ENCODE measurements around the gene KAZN. TPM values are rescaled to one million over a fixed set of nuclear protein-coding genes. Genes with fewer than 3 reads are reported as not detected.

The KAZN gene
- polyA plus RNA-seq, 1 donor (not counting 4 experiments of a cell fraction or from before 2014, with no cell fraction given): 5.9 TPM

GRCh38 chr1:14909920-14910460, 311.5 kb downstream of the KAZN start:
- TF ChIP-seq CTCF (optimal IDR thresholded peaks at IDR 0.05 in 1 of 3, IDR thresholded peaks at IDR 0.05 in 1 of 3, conservative IDR thresholded peaks at IDR 0.05 in 1 of 3; ENCODE audit: extremely low read depth in 1 of 3, insufficient read depth in 2 of 3, low read length in 3 of 3) (no peak), EZH2 (IDR thresholded peaks at IDR 0.05; ENCODE audit: low read length) (no peak)
- Histone ChIP-seq H3K79me2 (ENCODE audit: control insufficient read depth, insufficient read depth, low read length) (no peaks in the 10 kb centered on the region), H3K27me3 (ENCODE audit: control insufficient read depth, extremely low read depth, insufficient read depth, low read length) (no peaks in the 10 kb centered on the region), H3K4me3 (ENCODE audit: control insufficient read depth in 2 of 3, extremely low read depth in 1 of 3, insufficient read depth in 2 of 3, low read depth in 1 of 3, low read length in 3 of 3) (no peak overlapping the region), H3K4me2 (ENCODE audit: control insufficient read depth, extremely low read depth, insufficient read depth, low read depth, low read length) (peak overlapping the region; percentile 46), H4K20me1 (ENCODE audit: control insufficient read depth, extremely low read depth, insufficient read depth, low read length) (no peaks in the 10 kb centered on the region), H3K36me3 (ENCODE audit: control insufficient read depth in 2 of 2, extremely low read depth in 1 of 2, insufficient read depth in 2 of 2, low read length in 2 of 2) (no peaks in the 10 kb centered on the region), H3K9me3 (ENCODE audit: control insufficient read depth, low read depth, low read length) (no peaks in the 10 kb centered on the region), H3K4me1 (ENCODE audit: control insufficient read depth, extremely low read depth, insufficient read depth, low read length) (peaks cover 48% of the 10 kb centered on the region), H3K9ac (ENCODE audit: control insufficient read depth, extremely low read depth, insufficient read depth, low read length) (peak overlapping the region; percentile 4), H2AFZ (ENCODE audit: control insufficient read depth, low read length) (peak overlapping the region; percentile 47), H3K27ac (ENCODE audit: control insufficient read depth, insufficient read depth, low read length) (peak overlapping the region; percentile 41), H3K9me1 (ENCODE audit: control insufficient read depth, extremely low read depth, insufficient read depth, low read length) (no peaks in the 10 kb centered on the region)
- dilution Hi-C loops (cut with MboI; ENCODE audit: extremely low pct_ligation_motif_present, low sequenced_read_pairs): no loop called here
- DNase-seq (ENCODE audit: low read depth, low spot score): no peak
- FAIRE-seq: no peak

GRCh38 chr1:14910984-14911721, 312.7 kb downstream of the KAZN start:
- Histone ChIP-seq H3K4me2 (ENCODE audit: control insufficient read depth, extremely low read depth, insufficient read depth, low read depth, low read length) (peak overlapping the region; percentile 46), H3K36me3 (ENCODE audit: control insufficient read depth in 2 of 2, extremely low read depth in 1 of 2, insufficient read depth in 2 of 2, low read length in 2 of 2) (no peaks in the 10 kb centered on the region), H3K4me3 (ENCODE audit: control insufficient read depth in 2 of 3, extremely low read depth in 1 of 3, insufficient read depth in 2 of 3, low read depth in 1 of 3, low read length in 3 of 3) (peak overlapping the region in 2 of 3 experiments; percentile 0 to 13), H3K9ac (ENCODE audit: control insufficient read depth, extremely low read depth, insufficient read depth, low read length) (peak overlapping the region; percentile 4), H3K79me2 (ENCODE audit: control insufficient read depth, insufficient read depth, low read length) (no peaks in the 10 kb centered on the region), H3K27ac (ENCODE audit: control insufficient read depth, insufficient read depth, low read length) (peak overlapping the region; percentile 41), H3K4me1 (ENCODE audit: control insufficient read depth, extremely low read depth, insufficient read depth, low read length) (peaks cover 48% of the 10 kb centered on the region), H3K9me3 (ENCODE audit: control insufficient read depth, low read depth, low read length) (no peaks in the 10 kb centered on the region), H4K20me1 (ENCODE audit: control insufficient read depth, extremely low read depth, insufficient read depth, low read length) (no peaks in the 10 kb centered on the region), H3K9me1 (ENCODE audit: control insufficient read depth, extremely low read depth, insufficient read depth, low read length) (no peaks in the 10 kb centered on the region), H3K27me3 (ENCODE audit: control insufficient read depth, extremely low read depth, insufficient read depth, low read length) (no peaks in the 10 kb centered on the region), H2AFZ (ENCODE audit: control insufficient read depth, low read length) (peak overlapping the region; percentile 19)
- DNase-seq (ENCODE audit: low read depth, low spot score): peak; percentile 82
- TF ChIP-seq EZH2 (IDR thresholded peaks at IDR 0.05; ENCODE audit: low read length): no peak
- TF ChIP-seq CTCF (optimal IDR thresholded peaks at IDR 0.05 in 1 of 3, IDR thresholded peaks at IDR 0.05 in 1 of 3, conservative IDR thresholded peaks at IDR 0.05 in 1 of 3; ENCODE audit: extremely low read depth in 1 of 3, insufficient read depth in 2 of 3, low read length in 3 of 3): no peak
- FAIRE-seq: peak; percentile 23
- dilution Hi-C loops (cut with MboI; ENCODE audit: extremely low pct_ligation_motif_present, low sequenced_read_pairs): no loop called here
